Activated CD4-positive, alpha-beta T cell treated with anti-CD3 and anti-CD28 coated beads, Interleukin-2, Interleukin-4, amounts not matched to agents 100 ng/mL and 50 ng/mL, durations not matched to agents 16 hours and 8 hours (primary cell): Measurements from ENCODE around the gene FGF12.
"Not testable (repeated sequence)": the region's sequence is repeated elsewhere in the genome, so short reads cannot be mapped to it uniquely, and the experiment has no call there.

Source experiments
- DNase-seq: peaks from one replicate; pipeline ENCODE4 v3.0.0-alpha.2; 2020; ENCODE audit warnings: low spot score

Gene FGF12

GRCh38 chr3:192577811-192578210, 149.5 kb downstream of the FGF12 start:
- no peak for DNase-seq

GRCh38 chr3:192577271-192577670, 150.1 kb downstream of the FGF12 start:
- DNase-seq = no peak

GRCh38 chr3:192576704-192577103, 150.6 kb downstream of the FGF12 start:
- not testable (repeated sequence) for DNase-seq

GRCh38 chr3:192575879-192576506, 151.3 kb downstream of the FGF12 start:
- no peak for DNase-seq

- DNase-seq = no peak
Observed at GRCh38 chr3:192573240-192573639, 154.1 kb downstream of the FGF12 start.

- DNase-seq = no peak
Observed at GRCh38 chr3:192570821-192571791, 156.2 kb downstream of the FGF12 start.

- DNase-seq = no peak
Observed at GRCh38 chr3:192570315-192570714, 157.0 kb downstream of the FGF12 start.

- DNase-seq = peak; percentile 67
Observed at GRCh38 chr3:192566706-192567290, 160.5 kb downstream of the FGF12 start.

GRCh38 chr3:192564611-192565010, 162.7 kb downstream of the FGF12 start:
- no peak for DNase-seq

- no peak for DNase-seq
Observed at GRCh38 chr3:192563417-192563816, 163.9 kb downstream of the FGF12 start.

GRCh38 chr3:192553707-192554106, 173.6 kb downstream of the FGF12 start:
- DNase-seq = no peak

- no peak for DNase-seq
Observed at GRCh38 chr3:192550356-192550755, 177.0 kb downstream of the FGF12 start.

- DNase-seq = no peak
Observed at GRCh38 chr3:192545333-192545732, 182.0 kb downstream of the FGF12 start.

GRCh38 chr3:192543163-192543562, 184.2 kb downstream of the FGF12 start:
- no peak for DNase-seq

- DNase-seq = no peak
Observed at GRCh38 chr3:192516820-192517219, 210.5 kb downstream of the FGF12 start.

GRCh38 chr3:192515664-192516045, 211.7 kb downstream of the FGF12 start:
- no peak for DNase-seq

- DNase-seq = no peak
Observed at GRCh38 chr3:192514754-192515663, 212.3 kb downstream of the FGF12 start.

GRCh38 chr3:192514081-192514753, 213.1 kb downstream of the FGF12 start:
- DNase-seq = no peak

GRCh38 chr3:192505731-192506130, 221.6 kb downstream of the FGF12 start:
- DNase-seq = no peak

- no peak for DNase-seq
Observed at GRCh38 chr3:192501401-192501800, 225.9 kb downstream of the FGF12 start.

- DNase-seq = no peak
Observed at GRCh38 chr3:192496905-192497587, 230.3 kb downstream of the FGF12 start.
